DND-41 (cell line): ENCODE data around the gene SREBF2.
A peak's percentile ranks its signal among the peaks of the same experiment; 100 is the strongest.

ENCODE experiments used
- ATAC-seq: fragments of 200-7000 bp; cut with Tn5 transposase; 3 replicates; pipeline ENCODE4 v1.9.1; 2021; ENCODE audit warnings: low read depth; ENCODE audit not compliant: insufficient read depth
- DNase-seq: peaks from one replicate; pipeline ENCODE4 v3.0.0-alpha.2; 2020
- H2AFZ ChIP-seq: 2 replicates; pipeline ENCODE4 v1.6.0; 2012; ENCODE audit warnings: low read depth, low read length
- H3K27ac ChIP-seq: 2 replicates; pipeline ENCODE4 v1.5.1; 2012; ENCODE audit warnings: low read length, inconsistent platforms
- H3K27me3 ChIP-seq: fragments of 200-600 bp; sonication (generic); 2 replicates; pipeline ENCODE4 v1.6.0; 2012; ENCODE audit warnings: low read length, mild to moderate bottlenecking, inconsistent platforms; ENCODE audit not compliant: insufficient read depth, poor library complexity
- H3K36me3 ChIP-seq: 2 replicates; pipeline ENCODE4 v1.5.1; 2012; ENCODE audit warnings: low read length, inconsistent platforms; ENCODE audit not compliant: insufficient read depth
- H3K4me1 ChIP-seq: 2 replicates; pipeline ENCODE4 v1.5.1; 2012; ENCODE audit warnings: mild to moderate bottlenecking, low read length; ENCODE audit not compliant: insufficient read depth
- H3K4me2 ChIP-seq: 2 replicates; pipeline ENCODE4 v1.6.0; 2012; ENCODE audit warnings: mild to moderate bottlenecking, moderate library complexity, low read length, inconsistent platforms; ENCODE audit not compliant: insufficient read depth
- H3K4me3 ChIP-seq, 2 experiments: fragments of 200-600 bp in 1 of 2; shearing (Covaris generic) in 1 of 2; 2 replicates each; pipeline ENCODE4 v1.5.1; 2012 to 2016; ENCODE audit warnings: inconsistent platforms in 2 of 2, low read length in 2 of 2, mild to moderate bottlenecking in 2 of 2, low read depth in 1 of 2, moderate library complexity in 1 of 2
- H3K79me2 ChIP-seq: 2 replicates; pipeline ENCODE4 v1.6.0; 2012; ENCODE audit warnings: low read length, inconsistent platforms; ENCODE audit not compliant: insufficient read depth
- H3K9ac ChIP-seq: 2 replicates; pipeline ENCODE4 v1.6.0; 2012; ENCODE audit warnings: low read depth, mild to moderate bottlenecking, inconsistent platforms, low read length, moderate library complexity
- H3K9me3 ChIP-seq: 2 replicates; pipeline ENCODE4 v1.5.1; 2012; ENCODE audit warnings: low read length, moderate library complexity, mild to moderate bottlenecking, inconsistent platforms; ENCODE audit not compliant: insufficient read depth, severe bottlenecking
- H4K20me1 ChIP-seq: 2 replicates; pipeline ENCODE4 v1.6.0; 2012; ENCODE audit warnings: low read length; ENCODE audit not compliant: insufficient read depth
- CTCF ChIP-seq: IDR thresholded peaks from 2 replicates; pipeline ENCODE4 v1.5.1; 2012; ENCODE audit warnings: borderline replicate concordance, low read length, moderate library complexity, mild to moderate bottlenecking; ENCODE audit not compliant: poor library complexity, severe bottlenecking; ENCODE audit errors: extremely low read depth
- EZH2 ChIP-seq: IDR thresholded peaks from 3 replicates; pipeline ENCODE4 v1.6.1; 2012; ENCODE audit warnings: borderline replicate concordance, low read depth, mild to moderate bottlenecking, moderate library complexity, low read length, inconsistent platforms; ENCODE audit not compliant: severe bottlenecking

The SREBF2 gene

GRCh38 chr22:41923595-41924276, 90.8 kb downstream of the SREBF2 start:
- Histone ChIP-seq H3K27ac (no peak overlapping the region), H4K20me1 (peaks cover 10% of the 10 kb centered on the region), H3K9ac (no peak overlapping the region), H3K4me1 (no peaks in the 10 kb centered on the region), H2AFZ (no peak overlapping the region), H3K27me3 (no peaks in the 10 kb centered on the region), H3K79me2 (no peaks in the 10 kb centered on the region), H3K9me3 (no peaks in the 10 kb centered on the region), H3K4me2 (no peak overlapping the region), H3K36me3 (peaks cover 10% of the 10 kb centered on the region; the same call in 1 of the 2 replicates), H3K4me3 (no peak overlapping the region)
- no peak for ATAC-seq
- TF ChIP-seq EZH2, result no peak
- no peak for TF ChIP-seq CTCF
- no peak for DNase-seq

- Histone ChIP-seq H3K4me1 (no peaks in the 10 kb centered on the region), H3K36me3 (peaks cover 10% of the 10 kb centered on the region; the same call in 1 of the 2 replicates), H4K20me1 (peaks cover 10% of the 10 kb centered on the region), H3K4me2 (no peak overlapping the region), H3K9me3 (no peaks in the 10 kb centered on the region), H3K79me2 (no peaks in the 10 kb centered on the region), H3K4me3 (no peak overlapping the region), H3K9ac (no peak overlapping the region), H3K27ac (no peak overlapping the region), H3K27me3 (no peaks in the 10 kb centered on the region), H2AFZ (no peak overlapping the region)
- no peak for ATAC-seq
- no peak for DNase-seq
- TF ChIP-seq CTCF (peak; percentile 40), EZH2 (no peak)
Observed at GRCh38 chr22:41925783-41926460, 93.0 kb downstream of the SREBF2 start.

GRCh38 chr22:41927813-41928212, 94.9 kb downstream of the SREBF2 start:
- TF ChIP-seq CTCF (no peak), EZH2 (no peak)
- Histone ChIP-seq H2AFZ (no peak overlapping the region), H3K4me1 (no peaks in the 10 kb centered on the region), H3K9me3 (no peaks in the 10 kb centered on the region), H3K4me2 (no peak overlapping the region), H3K36me3 (peaks cover 24% of the 10 kb centered on the region), H3K27me3 (no peaks in the 10 kb centered on the region), H3K27ac (no peak overlapping the region), H3K79me2 (no peaks in the 10 kb centered on the region), H3K9ac (no peak overlapping the region), H3K4me3 (no peak overlapping the region), H4K20me1 (peaks cover 23% of the 10 kb centered on the region)
- ATAC-seq, result no peak
- DNase-seq, result no peak
